Sigmoid colon (tissue), 7 donors: ENCODE measurements around the gene SIDT2. TPM values are rescaled to one million over a fixed set of nuclear protein-coding genes. Genes with fewer than 3 reads are reported as not detected.
A peak's percentile ranks its signal among the peaks of the same experiment; 100 is the strongest.

Experiments used
- DNase-seq: peaks from one replicate; pipeline ENCODE4 v3.0.0-alpha.2; 2019
- H3K27ac ChIP-seq, 4 donors: fragments of 200-600 bp; sonication (generic); one replicate each; pipeline ENCODE4 v1.5.1; 2016 to 2019; ENCODE audit warnings: mild to moderate bottlenecking in 1 of 4
- H3K27me3 ChIP-seq, 3 donors: fragments of 200-600 bp; sonication (generic); one replicate each; pipeline ENCODE4 v1.5.1; 2019; ENCODE audit warnings: mild to moderate bottlenecking in 1 of 3
- H3K36me3 ChIP-seq, 4 donors: fragments of 200-600 bp; sonication (generic); one replicate each; pipeline ENCODE4 v1.5.1; 2016 to 2019
- H3K4me1 ChIP-seq, 4 donors: fragments of 200-600 bp; sonication (generic); one replicate each; pipeline ENCODE4 v1.5.1; 2017 to 2019
- H3K4me3 ChIP-seq, 4 donors: fragments of 200-600 bp; sonication (generic); one replicate each; pipeline ENCODE4 v1.5.1; 2017 to 2019; ENCODE audit warnings: mild to moderate bottlenecking in 2 of 4, moderate library complexity in 1 of 4
- H3K9me3 ChIP-seq, 4 donors: fragments of 200-600 bp in 3 of 4; sonication (generic) in 3 of 4; one replicate each; pipeline versions ENCODE4 v1.5.1 to v1.6.1; 2013 to 2019
- EP300 ChIP-seq, 4 donors: sonication (generic); formaldehyde crosslinking; IDR thresholded peaks; one replicate each; pipeline ENCODE4 v1.6.1; 2017; ENCODE audit warnings: antibody characterized with exemption in 4 of 4
- POLR2A ChIP-seq, 2 donors: fragments of 450-650 bp; IDR thresholded peaks; one replicate each; pipeline ENCODE4 v1.6.1; 2016; ENCODE audit warnings: antibody characterized with exemption in 2 of 2, mild to moderate bottlenecking in 2 of 2, moderate library complexity in 2 of 2
- POLR2AphosphoS5 ChIP-seq, 4 donors: sonication (generic); formaldehyde crosslinking; IDR thresholded peaks; one replicate each; pipeline ENCODE4 v1.6.1; 2017; ENCODE audit warnings: antibody characterized with exemption in 4 of 4
- WGBS, 2 donors: extraction: QIAGEN DNeasy Blood & Tissue Kit; methylation state at CpG; one replicate each; pipeline ENCODE4 v1.1.7; 2013; 5-methylcytosine and 5-hydroxymethylcytosine counted together
- intact Hi-C: fragments of 100-400 bp; cut with DNase I; formaldehyde crosslinking; loops from one replicate; pipeline ENCODE4 v1.15.1; 2023
- polyA plus RNA-seq, 3 donors: library from polyadenylated mRNA; stranded (reverse); fragments of 200-250 nt; gene quantifications; one replicate each; pipeline ENCODE4 v1.2.3, GENCODE V29; 2013
- total RNA-seq, 4 donors: library from RNA; depleted of rRNA; stranded (reverse); fragments of >200 nt; gene quantifications; one replicate each; pipeline ENCODE4 v1.1.0, GENCODE V29; 2016
- TF ChIP-seq, protein P1 (sequence below), 4 experiments: fragments of 450-650 bp in 3 of 4; fragments of 200-600 bp in 1 of 4; IDR thresholded peaks; one replicate each; pipeline ENCODE4 v1.5.1; 2016 to 2019; ENCODE audit warnings: antibody characterized with exemption in 4 of 4, mild to moderate bottlenecking in 3 of 4, moderate library complexity in 2 of 4
- donor health status: healthy with polysubstance abuse.
- donor health status: Bipolar disorder and iron deficiency.
- donor health status: healthy.

Gene SIDT2
- total and polyA plus RNA-seq, 7 donors, result 7.6 to 50.7 (median 22.1) TPM

DNA sequence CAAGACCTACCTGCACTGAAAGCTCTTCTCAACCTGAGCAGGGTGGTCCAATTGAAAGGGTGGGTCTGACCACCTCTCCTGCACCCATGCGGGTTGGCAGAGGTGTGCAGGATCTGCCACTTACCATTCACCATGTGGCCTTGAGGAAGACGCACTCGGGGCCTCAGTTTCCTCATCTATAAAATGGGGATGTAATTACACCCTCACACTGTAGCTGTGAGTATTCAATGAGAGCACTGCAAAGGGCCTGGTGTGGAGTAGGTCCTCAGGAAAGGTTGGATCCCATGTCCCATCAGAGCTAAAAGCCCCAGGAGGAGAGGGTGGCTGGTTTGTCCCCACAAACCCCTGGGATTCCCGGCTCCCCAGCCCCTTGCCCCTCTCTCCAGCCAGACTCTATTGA, 20.1 kb downstream of the SIDT2 start:
- peak overlapping the region; percentile 90 to 99 (median 96) for H3K27ac ChIP-seq
- H3K4me1 ChIP-seq, result peaks cover 0 to 33% (median 30%) of the 10 kb centered on the region in 4 donors
- H3K9me3 ChIP-seq, result no peaks in the 10 kb centered on the region
- DNase-seq, result no peak
- TF ChIP-seq EP300 (IDR thresholded peaks at IDR 0.05), result no peak
- TF ChIP-seq, protein P1, sequence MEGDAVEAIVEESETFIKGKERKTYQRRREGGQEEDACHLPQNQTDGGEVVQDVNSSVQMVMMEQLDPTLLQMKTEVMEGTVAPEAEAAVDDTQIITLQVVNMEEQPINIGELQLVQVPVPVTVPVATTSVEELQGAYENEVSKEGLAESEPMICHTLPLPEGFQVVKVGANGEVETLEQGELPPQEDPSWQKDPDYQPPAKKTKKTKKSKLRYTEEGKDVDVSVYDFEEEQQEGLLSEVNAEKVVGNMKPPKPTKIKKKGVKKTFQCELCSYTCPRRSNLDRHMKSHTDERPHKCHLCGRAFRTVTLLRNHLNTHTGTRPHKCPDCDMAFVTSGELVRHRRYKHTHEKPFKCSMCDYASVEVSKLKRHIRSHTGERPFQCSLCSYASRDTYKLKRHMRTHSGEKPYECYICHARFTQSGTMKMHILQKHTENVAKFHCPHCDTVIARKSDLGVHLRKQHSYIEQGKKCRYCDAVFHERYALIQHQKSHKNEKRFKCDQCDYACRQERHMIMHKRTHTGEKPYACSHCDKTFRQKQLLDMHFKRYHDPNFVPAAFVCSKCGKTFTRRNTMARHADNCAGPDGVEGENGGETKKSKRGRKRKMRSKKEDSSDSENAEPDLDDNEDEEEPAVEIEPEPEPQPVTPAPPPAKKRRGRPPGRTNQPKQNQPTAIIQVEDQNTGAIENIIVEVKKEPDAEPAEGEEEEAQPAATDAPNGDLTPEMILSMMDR (IDR thresholded peaks at IDR 0.05), result no peak
- TF ChIP-seq POLR2A (IDR thresholded peaks at IDR 0.05), result no peak
- no peak for TF ChIP-seq POLR2AphosphoS5 (IDR thresholded peaks at IDR 0.05)
- H3K36me3 ChIP-seq, result peaks cover 18 to 51% (median 33%) of the 10 kb centered on the region in 4 donors
- WGBS, 2 donors, result 53 to 71% methylated on average over 4 of the region's 4 CpGs
- intact Hi-C loops, result loop anchor here (1.0 to 5.0 kb wide), 2 partner anchors 24 to 51 kb away; no protein-coding TSS in a partner anchor
- no peaks in the 10 kb centered on the region for H3K27me3 ChIP-seq
- H3K4me3 ChIP-seq, result peak overlapping the region; percentile 59 to 90 (median 86)

DNA sequence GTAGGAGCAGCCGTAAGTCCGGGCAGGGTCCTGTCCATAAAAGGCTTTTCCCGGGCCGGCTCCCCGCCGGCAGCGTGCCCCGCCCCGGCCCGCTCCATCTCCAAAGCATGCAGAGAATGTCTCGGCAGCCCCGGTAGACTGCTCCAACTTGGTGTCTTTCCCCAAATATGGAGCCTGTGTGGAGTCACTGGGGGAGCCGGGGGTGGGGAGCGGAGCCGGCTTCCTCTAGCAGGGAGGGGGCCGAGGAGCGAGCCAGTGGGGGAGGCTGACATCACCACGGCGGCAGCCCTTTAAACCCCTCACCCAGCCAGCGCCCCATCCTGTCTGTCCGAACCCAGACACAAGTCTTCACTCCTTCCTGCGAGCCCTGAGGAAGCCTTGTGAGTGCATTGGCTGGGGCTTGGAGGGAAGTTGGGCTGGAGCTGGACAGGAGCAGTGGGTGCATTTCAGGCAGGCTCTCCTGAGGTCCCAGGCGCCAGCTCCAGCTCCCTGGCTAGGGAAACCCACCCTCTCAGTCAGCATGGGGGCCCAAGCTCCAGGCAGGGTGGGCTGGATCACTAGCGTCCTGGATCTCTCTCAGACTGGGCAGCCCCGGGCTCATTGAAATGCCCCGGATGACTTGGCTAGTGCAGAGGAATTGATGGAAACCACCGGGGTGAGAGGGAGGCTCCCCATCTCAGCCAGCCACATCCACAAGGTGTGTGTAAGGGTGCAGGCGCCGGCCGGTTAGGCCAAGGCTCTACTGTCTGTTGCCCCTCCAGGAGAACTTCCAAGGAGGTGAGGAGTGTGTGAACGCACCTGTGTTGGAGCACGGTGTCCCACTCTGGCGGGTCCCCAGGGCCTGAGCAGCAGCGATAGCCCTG, 20.7 kb downstream of the SIDT2 start, which contains the start of gene TAGLN:
Gene TAGLN (plus strand): TSS at position 318 of the 863 bp plus-strand sequence. CDS start 3,644 bp downstream, outside the sequence.
- Histone ChIP-seq H3K27ac (peak within 1 kb of the TSS; percentile 90 to 99 (median 96)), H3K4me3 (peak within 1 kb of the TSS; percentile 59 to 90 (median 86)), H3K27me3 (no peaks in the 10 kb centered on the region), H3K36me3 (peaks cover 23 to 51% (median 35%) of the 10 kb centered on the region in 4 donors), H3K4me1 (peaks cover 0 to 40% (median 35%) of the 10 kb centered on the region in 4 donors), H3K9me3 (no peaks in the 10 kb centered on the region)
- intact Hi-C loops, result loop anchor here (5.0 kb wide), 1 partner anchor 52 kb away; no protein-coding TSS in a partner anchor
- DNase-seq, result peak; percentile 97
- TF ChIP-seq POLR2AphosphoS5 (IDR thresholded peaks at IDR 0.05), result peak; percentile 96 to 99 (median 98)
- TF ChIP-seq EP300 (IDR thresholded peaks at IDR 0.05), result peak in 2 of 4 donors; percentile 42 to 62
- TF ChIP-seq POLR2A (IDR thresholded peaks at IDR 0.05), result peak; percentile 86 to 97
- TF ChIP-seq, protein P1 (IDR thresholded peaks at IDR 0.05), result no peak
- WGBS, 2 donors, result 46 to 47% methylated on average over 34 of the region's 34 CpGs

DNA sequence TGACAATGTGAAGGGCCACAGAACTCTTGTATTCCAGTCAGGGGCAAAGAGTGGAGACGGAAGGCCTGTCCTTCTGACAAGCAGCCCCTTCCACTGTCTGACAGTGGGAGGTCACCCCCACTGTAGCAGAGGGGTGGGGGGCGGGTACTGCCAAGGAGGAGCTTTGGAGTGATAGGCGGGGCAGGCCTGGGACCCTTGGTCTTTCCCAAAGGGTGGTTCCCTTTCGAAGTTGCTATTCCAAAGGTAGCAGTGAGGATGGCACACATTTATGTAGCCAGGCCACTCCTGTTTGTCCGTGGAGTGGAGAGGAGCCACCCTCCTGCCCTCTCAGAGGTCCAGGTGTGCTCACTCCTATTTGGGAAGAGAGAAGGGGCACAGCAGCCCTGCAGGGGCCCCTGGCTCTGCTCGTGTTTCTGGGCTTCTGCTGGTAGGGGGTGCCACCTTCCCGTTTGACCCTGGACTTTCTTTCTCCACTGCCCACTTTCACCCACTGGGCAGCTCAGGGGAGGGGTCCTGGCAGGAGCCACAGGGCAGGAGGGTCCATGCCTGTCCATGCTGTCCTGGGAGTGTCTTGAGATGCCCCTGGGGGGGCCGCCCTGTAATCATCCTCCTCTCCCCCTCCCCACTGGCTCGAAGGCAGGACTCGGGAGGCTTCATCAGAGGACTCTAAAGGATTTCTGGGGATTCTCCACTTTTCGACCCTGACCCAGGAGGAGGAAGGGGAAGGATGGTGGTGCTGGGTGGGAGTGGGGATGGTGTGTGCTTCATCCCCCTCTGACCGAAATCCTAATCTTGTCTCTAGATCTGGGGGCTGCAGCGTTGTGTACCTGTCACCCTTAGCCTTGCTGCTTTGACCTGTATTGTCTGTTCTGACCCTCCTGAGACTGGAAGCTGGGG, 21.6 kb downstream of the SIDT2 start:
- intact Hi-C loops, result loop anchor here (5.0 kb wide), 1 partner anchor 53 kb away; no protein-coding TSS in a partner anchor
- Histone ChIP-seq H3K27ac (peak overlapping the region; percentile 90 to 99 (median 96)), H3K36me3 (peaks cover 30 to 57% (median 39%) of the 10 kb centered on the region in 4 donors), H3K4me1 (peaks cover 0 to 49% (median 44%) of the 10 kb centered on the region in 4 donors), H3K9me3 (no peaks in the 10 kb centered on the region), H3K4me3 (peak overlapping the region; percentile 59 to 90 (median 86)), H3K27me3 (no peaks in the 10 kb centered on the region)
- no peak for DNase-seq
- WGBS, 2 donors, result 65 to 67% methylated on average over 13 of the region's 13 CpGs
- peak; percentile 32 to 61 (median 59) for TF ChIP-seq POLR2AphosphoS5 (IDR thresholded peaks at IDR 0.05)
- peak in 1 of 2 donors; percentile 33 for TF ChIP-seq POLR2A (IDR thresholded peaks at IDR 0.05)
- TF ChIP-seq, protein P1 (IDR thresholded peaks at IDR 0.05), result no peak
- TF ChIP-seq EP300 (IDR thresholded peaks at IDR 0.05), result no peak
